CD4-positive, alpha-beta T cell treated with Interleukin-10 for 1 hour (primary cell): ENCODE data around the gene LY6G6F.
"Not testable (repeated sequence)": the region's sequence is repeated elsewhere in the genome, so short reads cannot be mapped to it uniquely, and the experiment has no call there.

ENCODE experiments used
- DNase-seq: peaks from one replicate; pipeline ENCODE4 v3.0.0-alpha.2; 2020

The LY6G6F gene

DNA sequence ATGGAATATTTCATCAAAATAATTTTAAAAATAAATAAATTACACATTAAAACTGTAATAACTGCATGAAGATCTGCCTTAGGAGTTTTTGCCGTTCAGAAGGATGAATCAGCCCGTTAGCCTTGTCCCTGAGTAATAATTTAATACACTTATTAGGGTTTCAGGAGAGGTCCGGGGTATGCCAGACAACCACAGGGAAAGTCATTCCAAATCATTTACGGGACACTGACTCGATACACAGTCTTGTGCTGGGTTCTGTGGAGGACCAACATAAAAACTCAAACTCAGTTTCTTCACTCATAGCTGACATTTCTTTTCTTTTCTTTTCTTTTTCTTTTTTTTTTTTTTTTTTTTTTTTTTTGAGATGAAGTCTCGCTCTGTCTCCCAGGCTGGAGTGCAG lies 735 bp upstream of the LY6G6F start:
- no peak for DNase-seq

DNA sequence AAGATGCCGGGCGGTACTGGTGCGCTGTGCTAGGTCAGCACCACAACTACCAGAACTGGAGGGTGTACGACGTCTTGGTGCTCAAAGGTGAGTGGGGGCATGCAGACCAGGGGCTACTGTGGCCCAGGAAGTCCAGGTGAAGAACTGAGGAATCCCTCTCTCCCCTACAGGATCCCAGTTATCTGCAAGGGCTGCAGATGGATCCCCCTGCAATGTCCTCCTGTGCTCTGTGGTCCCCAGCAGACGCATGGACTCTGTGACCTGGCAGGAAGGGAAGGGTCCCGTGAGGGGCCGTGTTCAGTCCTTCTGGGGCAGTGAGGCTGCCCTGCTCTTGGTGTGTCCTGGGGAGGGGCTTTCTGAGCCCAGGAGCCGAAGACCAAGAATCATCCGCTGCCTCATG lies 1.0 kb downstream of the LY6G6F start:
- no peak for DNase-seq

DNA sequence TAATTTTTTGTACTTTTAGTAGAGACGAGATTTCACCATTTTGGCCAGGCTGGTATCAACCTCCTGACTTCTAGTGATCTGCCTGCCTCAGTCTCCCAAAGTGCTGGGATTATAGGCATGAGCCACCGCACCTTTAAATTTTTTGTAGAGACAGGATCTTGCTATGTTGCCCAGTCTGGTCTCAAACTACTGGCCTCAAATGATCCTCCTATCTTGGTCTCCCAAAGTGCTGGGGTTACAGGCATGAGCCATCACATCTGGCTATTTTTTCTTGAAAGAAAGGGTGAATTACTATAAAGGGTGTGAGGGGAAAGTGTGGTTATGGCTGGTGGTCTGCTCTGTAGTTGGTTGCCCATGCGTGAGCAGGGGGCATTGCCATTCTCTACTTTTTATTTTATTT lies 1.6 kb downstream of the LY6G6F start:
- no peak for DNase-seq

DNA sequence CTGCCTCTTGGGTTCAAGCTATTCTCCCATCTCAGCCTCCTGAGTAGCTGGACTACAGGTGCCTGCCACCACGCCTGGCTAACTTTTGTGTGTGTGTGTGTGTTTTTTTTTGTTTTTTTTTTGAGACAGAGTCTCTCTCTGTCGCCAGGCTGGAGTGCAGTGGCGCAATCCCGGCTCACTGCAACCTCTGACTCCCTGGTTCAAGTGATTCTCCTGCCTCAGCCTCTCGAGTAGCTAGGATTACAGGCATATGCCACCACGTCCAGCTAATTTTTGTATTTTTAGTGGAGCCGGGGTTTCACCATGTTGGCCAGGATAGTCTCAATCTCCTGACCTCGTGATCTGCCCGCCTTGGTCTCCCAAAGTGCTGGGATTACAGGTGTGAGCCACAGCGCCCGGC lies 2.5 kb downstream of the LY6G6F start:
- not testable (repeated sequence) for DNase-seq

DNA sequence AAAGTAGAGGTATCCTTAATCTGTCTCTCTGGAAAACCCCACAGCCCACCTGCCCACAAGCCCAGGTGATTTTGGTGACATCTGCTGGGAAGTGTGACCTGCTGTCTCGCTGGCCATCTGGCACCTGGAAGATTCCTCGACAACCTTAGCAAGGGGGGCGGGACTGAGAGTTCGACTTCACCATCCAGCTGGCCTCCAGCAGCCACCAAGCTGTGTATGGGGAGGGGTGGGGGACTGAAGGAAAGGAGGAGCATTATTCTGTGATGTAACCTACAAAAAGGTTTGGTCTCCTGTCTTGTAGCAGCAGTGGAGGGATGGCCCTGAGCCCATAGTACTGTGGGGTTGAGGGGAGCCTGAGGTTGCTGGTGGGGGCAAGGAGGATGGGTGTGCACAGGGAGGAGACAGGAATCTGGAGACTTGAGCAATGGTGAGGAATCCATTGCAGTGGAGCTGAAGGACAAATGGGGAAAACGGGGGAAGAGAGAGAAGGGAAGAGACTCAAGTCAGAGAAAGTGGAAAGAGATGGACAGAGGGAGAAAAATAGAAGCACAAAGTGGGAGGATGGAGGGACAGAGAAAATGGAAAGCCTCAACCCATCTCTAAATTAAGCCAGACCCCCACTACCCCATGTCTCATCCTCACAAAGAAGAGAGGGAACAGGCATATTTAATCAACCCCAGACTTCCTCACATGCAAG lies 4.0 kb downstream of the LY6G6F start:
- no peak for DNase-seq

DNA sequence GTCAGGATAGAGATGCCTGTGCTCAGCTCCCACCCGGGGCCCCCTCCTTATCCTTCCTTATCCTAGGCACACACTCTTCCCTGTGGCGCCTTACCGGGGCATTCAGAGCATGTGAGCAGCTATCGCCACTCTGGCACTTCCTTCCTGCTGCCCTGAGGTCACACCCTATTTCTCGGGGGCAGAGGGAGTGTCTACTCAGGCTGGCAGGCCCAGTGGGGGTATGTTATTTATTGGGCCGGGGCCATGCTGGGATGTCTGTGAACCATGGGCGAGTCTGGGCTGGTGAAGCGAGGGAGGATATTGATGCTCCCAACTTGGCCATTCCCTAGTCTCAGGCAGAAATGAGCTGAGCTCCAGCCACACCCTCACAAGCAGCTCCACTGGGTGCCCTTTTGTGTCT lies 4.6 kb downstream of the LY6G6F start:
- DNase-seq = no peak

DNA sequence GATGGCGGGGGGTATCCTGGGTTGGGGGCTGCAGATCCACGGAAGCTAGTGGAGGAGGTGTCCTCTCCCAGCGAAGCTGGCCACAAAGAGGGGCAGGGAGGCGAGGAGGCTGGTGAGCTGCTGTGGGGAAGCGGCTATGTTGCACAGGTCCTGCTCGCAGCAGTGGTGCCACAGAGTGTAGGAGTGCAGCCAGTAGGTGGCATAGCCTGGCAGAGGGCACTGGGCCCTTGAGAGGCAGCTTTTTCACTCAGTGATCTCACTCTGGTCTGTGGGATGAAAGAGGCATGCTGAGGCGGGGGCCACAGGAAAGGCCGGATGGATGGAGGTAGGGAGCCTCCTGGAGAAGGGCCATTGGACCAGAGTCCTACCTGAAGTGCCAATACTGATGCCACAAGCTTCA lies 5.6 kb downstream of the LY6G6F start:
- DNase-seq = peak; percentile 29

DNA sequence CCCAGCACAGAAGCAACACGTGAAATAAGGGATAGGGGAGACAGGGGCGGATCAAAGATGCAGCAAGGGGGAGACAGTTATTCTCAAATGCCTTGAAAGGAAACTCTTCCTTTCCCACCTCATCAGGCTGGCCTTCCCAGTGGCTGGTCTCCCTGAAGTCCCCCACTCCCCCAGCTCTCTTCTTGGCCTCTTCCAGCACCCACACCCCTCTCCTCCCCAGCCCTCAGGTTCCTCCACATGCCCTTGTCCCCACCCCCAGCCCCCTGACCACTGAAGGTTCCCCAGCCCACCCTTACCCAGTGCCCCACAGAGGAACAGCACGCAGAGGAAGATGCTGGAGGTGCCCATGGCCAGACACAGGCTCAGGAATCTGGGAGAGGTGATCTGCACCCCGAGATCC lies 6.8 kb downstream of the LY6G6F start:
- DNase-seq = no peak

DNA sequence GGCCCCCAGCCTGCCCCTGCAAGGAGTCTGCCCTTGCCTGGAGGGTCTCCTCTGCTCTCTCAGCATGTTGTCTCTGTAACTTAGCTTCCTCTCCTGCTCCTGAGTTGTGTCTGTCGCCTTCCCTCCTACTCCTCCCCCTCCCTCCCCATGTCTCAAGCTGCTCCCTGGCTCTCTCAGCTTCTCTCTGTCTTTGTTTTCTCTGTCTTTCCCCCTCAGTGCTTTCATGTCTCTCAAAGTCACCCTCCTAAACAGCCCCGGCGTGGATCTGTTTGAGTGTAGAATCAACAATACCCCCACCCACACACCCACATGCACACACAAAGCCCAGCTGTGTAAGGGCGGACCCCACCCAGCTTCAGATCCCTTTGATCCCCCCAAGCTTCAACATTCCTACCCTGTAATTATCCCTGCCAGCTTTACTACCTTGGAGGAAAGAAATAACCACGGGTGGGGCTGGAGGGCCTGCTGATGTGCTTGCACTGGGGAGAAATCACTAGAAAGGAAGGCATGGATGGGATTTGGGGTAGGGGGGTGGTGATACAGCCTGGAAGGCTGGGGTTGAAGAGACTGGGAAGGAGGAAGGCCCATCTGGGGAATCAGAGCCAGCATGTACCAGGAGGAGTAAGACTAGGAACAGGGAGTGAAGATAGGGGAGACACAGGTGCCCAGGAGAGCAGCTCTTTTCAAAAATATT lies 7.5 kb downstream of the LY6G6F start:
- DNase-seq = no peak

DNA sequence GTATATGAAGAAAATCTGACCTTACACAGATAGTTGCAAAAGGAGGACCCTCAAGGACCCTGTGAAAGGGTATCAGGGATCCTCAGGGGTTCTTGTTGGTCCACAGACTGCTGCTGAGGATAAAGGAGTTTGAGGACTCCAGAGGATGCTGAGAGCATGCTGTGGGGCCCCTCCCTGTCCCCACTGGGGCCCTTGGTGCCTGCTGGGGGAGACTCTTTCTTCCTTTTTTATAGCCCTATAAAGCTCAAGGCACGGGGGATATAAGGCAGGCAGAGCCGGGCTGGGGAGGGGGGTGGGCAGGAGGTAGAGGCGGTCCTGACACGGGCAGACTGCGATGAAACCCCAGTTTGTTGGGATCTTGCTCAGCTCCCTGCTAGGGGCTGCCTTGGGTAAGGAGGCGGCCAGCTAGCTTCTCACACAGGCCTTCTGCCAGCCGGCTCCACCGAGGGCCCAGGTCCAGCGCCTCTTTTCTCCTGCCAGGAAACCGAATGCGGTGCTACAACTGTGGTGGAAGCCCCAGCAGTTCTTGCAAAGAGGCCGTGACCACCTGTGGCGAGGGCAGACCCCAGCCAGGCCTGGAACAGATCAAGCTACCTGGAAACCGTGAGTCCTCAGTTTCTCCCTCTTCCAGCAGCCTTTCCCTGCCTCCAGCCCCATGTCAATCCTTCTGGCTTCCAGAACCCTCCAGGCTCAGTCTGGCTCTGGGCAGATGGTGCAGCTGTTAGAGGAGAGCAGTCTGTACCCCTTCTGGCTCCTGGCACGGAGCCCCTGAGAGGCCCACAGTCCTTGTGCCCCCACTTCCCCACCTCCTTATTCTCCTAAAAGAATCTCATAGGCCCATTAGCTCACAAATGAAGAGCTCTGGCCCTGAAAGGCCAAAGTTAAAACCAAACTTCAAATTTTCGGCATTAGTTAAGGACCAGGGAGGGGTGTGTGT lies 8.6 kb downstream of the LY6G6F start, which contains the start of gene LY6G6D:
Gene LY6G6D, plus strand, starts transcription at position 327 of the 937 bp plus-strand sequence. Its CDS starts 8 bp downstream, at position 335.
- no peak for DNase-seq

DNA sequence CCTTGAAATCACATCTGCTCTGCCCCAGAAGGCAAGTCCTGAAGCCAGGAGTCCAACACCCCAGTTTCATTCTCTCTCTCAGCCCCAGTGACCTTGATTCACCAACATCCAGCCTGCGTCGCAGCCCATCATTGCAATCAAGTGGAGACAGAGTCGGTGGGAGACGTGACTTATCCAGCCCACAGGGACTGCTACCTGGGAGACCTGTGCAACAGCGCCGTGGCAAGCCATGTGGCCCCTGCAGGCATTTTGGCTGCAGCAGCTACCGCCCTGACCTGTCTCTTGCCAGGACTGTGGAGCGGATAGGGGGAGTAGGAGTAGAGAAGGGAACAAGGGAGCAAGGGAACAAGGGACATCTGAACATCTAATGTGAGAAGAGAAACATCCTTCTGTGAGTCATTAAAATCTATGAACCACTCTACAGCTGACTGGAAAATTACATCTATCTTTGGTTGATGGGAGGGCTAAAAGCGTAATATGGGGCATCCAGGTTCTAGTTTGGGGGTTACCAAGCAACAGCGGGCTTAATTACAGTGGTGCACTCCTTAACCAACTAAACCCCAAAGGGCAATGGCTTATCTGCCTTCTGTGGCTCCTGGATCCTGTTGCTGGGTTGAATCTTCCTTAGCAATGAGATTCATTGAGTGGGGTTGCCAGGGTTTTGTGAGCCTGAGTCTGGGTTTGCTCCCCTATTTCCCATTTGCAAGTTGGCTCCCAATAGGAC lies 11.0 kb downstream of the LY6G6F start:
- no peak for DNase-seq

DNA sequence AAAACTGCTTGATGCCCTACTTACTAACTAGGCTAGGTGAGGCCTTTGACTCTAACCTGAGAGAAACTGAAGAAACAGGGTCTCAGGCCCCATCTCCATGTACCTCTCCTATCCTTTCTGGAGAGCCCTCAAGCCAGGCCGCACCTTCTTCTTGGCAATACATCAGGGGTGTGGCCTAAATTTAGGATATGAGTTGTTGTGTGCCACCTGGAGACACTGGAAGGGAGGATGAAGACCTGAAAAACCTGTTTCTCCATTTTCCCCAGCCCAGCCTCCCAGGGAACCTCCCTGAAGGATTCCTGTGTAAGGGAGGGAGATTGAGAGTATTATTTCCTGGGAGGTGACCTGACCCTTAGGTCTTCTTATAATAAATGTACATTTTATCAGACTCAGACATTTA lies 11.6 kb downstream of the LY6G6F start:
- no peak for DNase-seq

DNA sequence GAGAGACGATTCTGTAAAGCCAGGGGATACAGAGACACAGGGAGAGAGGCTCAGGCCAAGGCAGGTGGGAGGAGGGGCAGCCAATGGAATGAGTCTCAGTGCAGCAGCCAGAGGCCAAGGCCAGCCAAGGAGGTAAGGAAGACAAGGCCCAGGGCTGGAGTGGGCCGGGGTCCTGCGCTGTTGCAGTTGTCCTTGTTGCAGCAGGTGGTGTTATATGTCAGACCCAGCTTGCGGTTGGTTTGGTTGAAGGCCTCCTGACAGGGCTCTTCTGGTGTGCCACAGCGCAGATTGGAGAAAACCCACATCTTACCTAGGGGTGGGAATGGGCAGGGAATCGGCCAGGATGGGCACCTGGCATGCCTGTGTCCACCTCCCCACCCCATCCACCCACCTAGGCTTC lies 12.3 kb downstream of the LY6G6F start:
- no peak for DNase-seq

DNA sequence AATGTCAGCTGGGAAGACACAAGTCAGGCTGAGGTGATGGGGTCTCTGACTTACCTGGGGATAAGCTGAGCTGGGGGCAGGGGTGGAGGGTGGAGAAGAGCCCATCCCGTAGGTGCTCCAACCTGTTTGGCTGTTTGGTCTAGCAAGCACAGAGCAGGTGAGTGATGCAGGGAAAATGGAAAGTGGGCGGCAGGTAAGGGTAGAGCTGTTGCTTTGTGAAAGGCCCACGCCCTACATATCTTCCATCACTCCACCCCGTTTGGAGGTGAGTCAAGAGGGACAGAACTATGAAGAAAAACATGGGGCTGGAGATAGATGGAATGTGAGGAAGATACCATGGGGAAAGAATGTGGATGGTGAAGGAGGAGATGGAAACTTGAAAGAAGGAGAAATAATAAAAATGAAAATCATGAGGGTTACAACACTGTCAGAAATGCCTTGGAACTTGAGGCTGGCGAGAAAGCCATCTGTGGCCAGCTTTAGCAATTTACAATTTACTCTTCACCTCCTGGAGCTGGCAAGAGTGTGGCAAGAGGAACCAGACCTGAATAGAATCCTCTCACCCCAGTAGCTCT lies 13.6 kb downstream of the LY6G6F start:
- no peak for DNase-seq

DNA sequence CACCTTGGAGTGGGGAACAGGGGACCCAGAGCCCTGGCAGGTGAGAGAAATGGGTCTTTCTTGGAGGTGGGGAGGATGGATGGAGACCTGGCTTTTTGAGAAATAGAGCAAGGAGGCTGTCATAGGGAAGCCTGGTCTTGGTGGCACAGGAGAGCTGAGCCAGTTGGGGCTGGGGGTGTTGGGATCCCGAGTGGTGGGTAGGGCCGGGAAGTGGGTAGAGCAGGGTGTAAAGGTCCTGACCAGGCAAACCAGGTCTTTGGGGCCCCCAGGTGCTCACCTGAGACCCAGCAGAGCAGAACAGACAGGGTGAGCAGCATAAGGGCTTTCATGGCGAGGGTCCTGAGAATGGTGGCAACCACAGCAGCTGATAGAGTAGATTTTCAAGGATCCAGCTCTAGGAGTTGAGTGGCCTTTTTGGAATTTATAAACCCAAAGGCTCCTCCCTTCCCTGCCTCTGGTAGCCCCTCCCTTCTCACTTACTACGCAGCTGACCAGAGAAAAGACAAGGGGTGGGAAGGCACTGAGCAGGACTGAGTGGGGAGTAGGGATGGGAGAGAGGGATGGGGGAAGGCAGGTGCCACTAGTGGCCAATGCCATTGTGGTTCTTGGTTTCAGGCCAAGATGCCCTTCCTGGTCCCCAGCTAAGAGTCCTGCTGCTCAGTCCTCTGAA lies 14.8 kb downstream of the LY6G6F start, which contains the start of gene LY6G6C:
Gene LY6G6C, minus strand, starts transcription at position 396 of the 670 bp plus-strand sequence. Its CDS starts 67 bp downstream, at position 329.
- no peak for DNase-seq

DNA sequence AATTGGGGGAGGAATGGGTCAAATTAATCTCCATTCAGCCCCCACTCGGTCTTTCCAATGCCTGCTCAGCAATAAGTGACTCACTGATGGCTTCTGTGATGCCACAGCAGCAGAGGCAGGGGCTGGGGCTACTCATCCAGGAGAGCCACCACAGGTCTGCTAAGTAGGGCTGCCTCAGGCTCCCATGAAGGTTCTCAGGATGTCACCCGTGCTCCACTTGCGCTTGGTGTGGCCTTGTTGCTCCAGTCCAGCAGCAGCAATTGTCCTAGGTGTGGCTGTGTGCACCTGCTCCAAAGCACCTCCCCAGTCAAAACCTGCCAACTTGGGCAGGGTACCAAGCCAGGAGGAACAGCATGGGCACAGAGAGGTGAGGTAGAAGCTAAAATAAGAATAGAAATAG lies 15.5 kb downstream of the LY6G6F start:
- no peak for DNase-seq

DNA sequence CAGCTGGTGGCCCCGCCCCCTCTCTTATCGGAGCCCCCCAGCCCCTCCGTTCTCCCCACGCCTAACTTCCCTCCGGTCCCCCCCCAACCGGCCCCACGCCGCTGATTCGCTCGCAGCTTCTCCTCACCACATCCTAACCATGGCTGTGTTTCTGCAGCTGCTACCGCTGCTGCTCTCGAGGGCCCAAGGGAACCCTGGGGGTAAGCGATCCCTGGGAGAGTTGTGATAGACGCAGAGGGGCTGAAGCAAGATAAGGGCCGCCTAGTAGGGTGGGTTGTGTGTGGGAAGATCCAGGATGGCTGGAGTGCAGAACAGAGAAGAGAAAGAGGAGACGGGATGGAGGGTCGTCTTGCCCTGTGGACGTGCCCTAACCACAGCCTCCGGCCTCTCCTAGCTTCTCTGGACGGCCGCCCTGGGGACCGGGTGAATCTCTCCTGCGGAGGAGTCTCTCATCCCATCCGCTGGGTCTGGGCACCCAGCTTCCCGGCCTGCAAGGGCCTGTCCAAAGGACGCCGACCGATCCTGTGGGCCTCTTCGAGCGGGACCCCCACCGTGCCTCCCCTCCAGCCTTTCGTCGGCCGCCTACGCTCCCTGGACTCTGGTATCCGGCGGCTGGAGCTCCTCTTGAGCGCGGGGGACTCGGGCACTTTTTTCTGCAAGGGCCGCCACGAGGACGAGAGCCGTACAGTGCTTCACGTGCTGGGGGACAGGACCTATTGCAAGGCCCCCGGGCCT lies 16.7 kb downstream of the LY6G6F start, which contains the start of gene MPIG6B:
Gene MPIG6B, plus strand, starts transcription at position 129 of the 735 bp plus-strand sequence. Its CDS starts 11 bp downstream, at position 140.
- no peak for DNase-seq

DNA sequence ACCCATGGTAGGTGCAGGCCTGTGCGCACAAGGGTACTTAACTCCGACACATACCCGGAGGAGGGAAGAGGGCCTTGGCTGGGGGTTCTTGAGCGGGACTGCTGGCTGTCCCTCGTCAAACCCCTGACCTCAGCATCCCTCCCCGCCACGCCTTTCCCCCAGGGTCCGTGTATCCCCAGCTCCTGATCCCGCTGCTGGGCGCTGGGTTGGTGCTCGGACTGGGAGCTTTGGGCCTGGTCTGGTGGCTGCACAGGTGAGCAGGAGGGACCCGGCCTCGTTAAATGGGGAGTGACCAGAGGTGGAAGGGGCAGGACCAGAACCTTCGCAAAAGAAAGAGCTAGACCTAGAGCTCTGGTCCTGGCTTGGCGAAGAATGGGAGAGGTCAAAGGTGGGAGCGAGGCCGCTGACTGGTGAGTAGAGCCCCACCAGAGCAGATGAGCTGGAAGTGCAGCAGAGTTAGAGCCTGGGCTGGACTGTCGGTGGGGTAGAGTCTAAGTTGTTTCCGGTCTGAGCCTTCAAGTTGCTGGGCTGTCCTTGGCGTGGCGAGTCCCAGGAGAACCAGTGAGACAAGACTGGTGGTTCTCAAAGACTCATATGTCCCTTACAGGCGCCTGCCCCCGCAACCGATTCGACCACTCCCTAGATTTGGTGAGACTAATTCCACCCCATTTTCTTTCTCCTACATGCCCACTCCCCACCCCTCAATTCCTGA lies 17.5 kb downstream of the LY6G6F start:
- DNase-seq = no peak

DNA sequence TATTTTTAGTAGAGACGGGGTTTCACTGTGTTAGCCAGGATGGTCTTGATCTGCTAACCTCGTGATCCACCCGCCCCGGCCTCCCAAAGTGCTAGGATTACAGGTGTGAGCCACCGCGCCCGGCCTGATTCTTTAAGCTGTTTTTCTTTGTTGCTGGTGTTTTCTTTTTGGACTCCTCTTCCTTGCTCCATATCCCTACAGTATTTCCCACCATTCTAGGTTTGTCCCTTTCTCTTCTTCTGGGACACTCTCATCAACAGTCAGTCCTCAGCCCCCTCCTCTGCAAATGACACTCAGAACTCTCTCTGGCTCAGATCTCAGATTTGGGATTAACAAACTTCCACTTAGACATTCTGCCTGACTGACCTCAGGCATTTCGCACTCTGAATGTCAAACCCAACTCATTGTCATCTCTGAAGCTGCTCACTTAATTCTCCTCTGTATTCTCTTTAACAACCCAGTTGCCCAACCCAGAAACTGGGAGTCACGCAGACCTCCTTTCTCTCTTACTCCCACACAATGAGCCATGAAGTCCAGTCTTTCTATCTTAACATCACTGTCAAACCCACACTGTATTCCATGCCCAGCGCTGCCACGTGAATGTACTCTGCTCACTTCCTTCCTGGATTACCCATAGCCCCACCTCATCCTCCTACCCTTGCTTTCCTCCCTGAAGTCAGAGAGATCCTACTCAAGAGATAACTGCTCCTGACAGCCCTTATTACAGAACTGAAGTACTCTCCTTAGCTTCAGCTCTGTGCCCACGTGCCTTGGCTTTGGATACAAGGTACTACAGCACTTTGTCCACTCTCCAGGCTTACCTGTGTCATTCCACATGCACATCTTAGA lies 19.1 kb downstream of the LY6G6F start:
- no peak for DNase-seq
